SK-N-SH treated with all-trans-retinoic acid at 6 μM for 48 hours (cell line): ENCODE results near the gene TMEM59L.

Experiments
- ATAC-seq: fragments of 200-7000 bp; cut with Tn5 transposase; 3 replicates; pipeline ENCODE4 v1.9.1; 2020; ENCODE audit warnings: mild to moderate bottlenecking, moderate library complexity
- ARNTL ChIP-seq: fragments of 450-650 bp; formaldehyde crosslinking; IDR thresholded peaks from 2 replicates; pipeline ENCODE4 v1.5.0; 2020; ENCODE audit warnings: low read depth, mild to moderate bottlenecking, moderate library complexity, borderline replicate concordance
- BACH2 ChIP-seq: fragments of 250-450 bp; sonication (Bioruptor Pico); IDR thresholded peaks from 2 replicates; pipeline ENCODE4 v1.9.0; 2021; ENCODE audit warnings: mild to moderate bottlenecking, borderline replicate concordance
- CREB5 ChIP-seq: fragments of 250-450 bp; sonication (Bioruptor Pico); IDR thresholded peaks from 2 replicates; pipeline ENCODE4 v1.5.1; 2020; ENCODE audit warnings: low read depth, mild to moderate bottlenecking, moderate library complexity
- CSDC2 ChIP-seq: fragments of 250-450 bp; sonication (Bioruptor Pico); IDR thresholded peaks from 2 replicates; pipeline ENCODE4 v1.5.0; 2020; ENCODE audit warnings: mild to moderate bottlenecking, moderate library complexity
- CSRNP3 ChIP-seq: fragments of 250-450 bp; sonication (Bioruptor Pico); IDR thresholded peaks from 2 replicates; pipeline ENCODE4 v1.5.1; 2021; ENCODE audit warnings: mild to moderate bottlenecking, moderate library complexity
- ESRRG ChIP-seq: fragments of 250-450 bp; sonication (Bioruptor Pico); IDR thresholded peaks from 2 replicates; pipeline ENCODE4 v1.6.1; 2021; ENCODE audit warnings: mild to moderate bottlenecking
- GLIS3 ChIP-seq: fragments of 250-450 bp; sonication (Bioruptor Pico); IDR thresholded peaks from 2 replicates; pipeline ENCODE4 v1.5.0; 2020; ENCODE audit warnings: mild to moderate bottlenecking, moderate library complexity
- ISL1 ChIP-seq: fragments of 250-450 bp; sonication (Bioruptor Pico); IDR thresholded peaks from 2 replicates; pipeline ENCODE4 v2.1.2; 2022; ENCODE audit warnings: mild to moderate bottlenecking, moderate library complexity
- OSR1 ChIP-seq: fragments of 250-450 bp; sonication (Bioruptor Pico); IDR thresholded peaks from 2 replicates; pipeline ENCODE4 v1.8.0; 2022; ENCODE audit warnings: moderate library complexity, mild to moderate bottlenecking, inconsistent platforms
- PATZ1 ChIP-seq: fragments of 250-450 bp; sonication (Bioruptor Pico); IDR thresholded peaks from 2 replicates; pipeline ENCODE4 v1.8.0; 2020; ENCODE audit warnings: mild to moderate bottlenecking, moderate library complexity, borderline replicate concordance
- POU6F1 ChIP-seq: fragments of 250-450 bp; sonication (Bioruptor Pico); IDR thresholded peaks from 2 replicates; pipeline ENCODE4 v1.8.0; 2021; ENCODE audit warnings: low read depth, mild to moderate bottlenecking, moderate library complexity, borderline replicate concordance
- PPARA ChIP-seq: fragments of 250-450 bp; sonication (Bioruptor Pico); IDR thresholded peaks from 2 replicates; pipeline ENCODE4 v1.5.0; 2020; ENCODE audit warnings: mild to moderate bottlenecking, borderline replicate concordance
- RARB ChIP-seq: fragments of 250-450 bp; sonication (Bioruptor Pico); IDR thresholded peaks from 2 replicates; pipeline ENCODE4 v1.8.0; 2021; ENCODE audit warnings: mild to moderate bottlenecking, moderate library complexity
- SNAI2 ChIP-seq: fragments of 250-450 bp; sonication (Bioruptor Pico); IDR thresholded peaks from 2 replicates; pipeline ENCODE4 v1.5.0; 2020; ENCODE audit warnings: mild to moderate bottlenecking, moderate library complexity
- TOX ChIP-seq: fragments of 250-450 bp; sonication (Bioruptor Pico); IDR thresholded peaks from 2 replicates; pipeline ENCODE4 v1.8.0; 2021; ENCODE audit warnings: mild to moderate bottlenecking, moderate library complexity, borderline replicate concordance
- ZC3H10 ChIP-seq: fragments of 250-450 bp; sonication (Bioruptor Pico); IDR thresholded peaks from 2 replicates; pipeline ENCODE4 v1.5.1; 2021; ENCODE audit warnings: mild to moderate bottlenecking, moderate library complexity
- ZFP3 ChIP-seq: fragments of 250-450 bp; sonication (Bioruptor Pico); IDR thresholded peaks from 2 replicates; pipeline ENCODE4 v1.5.0; 2020; ENCODE audit warnings: mild to moderate bottlenecking, moderate library complexity
- ZFP30 ChIP-seq: fragments of 450-650 bp; formaldehyde crosslinking; IDR thresholded peaks from 2 replicates; pipeline ENCODE4 v1.5.0; 2022; ENCODE audit warnings: mild to moderate bottlenecking, moderate library complexity
- ZNF565 ChIP-seq: fragments of 450-650 bp; formaldehyde crosslinking; conservative IDR thresholded peaks from 2 replicates; pipeline ENCODE4 v1.5.0; 2020; ENCODE audit warnings: low read depth, mild to moderate bottlenecking, moderate library complexity
- ZNF70 ChIP-seq: fragments of 450-650 bp; formaldehyde crosslinking; IDR thresholded peaks from 2 replicates; pipeline ENCODE4 v1.5.0; 2020; ENCODE audit warnings: mild to moderate bottlenecking, moderate library complexity
- ZNF8 ChIP-seq: fragments of 450-650 bp; formaldehyde crosslinking; IDR thresholded peaks from 2 replicates; pipeline ENCODE4 v1.5.0; 2020; ENCODE audit warnings: mild to moderate bottlenecking, moderate library complexity
- TF ChIP-seq, protein P1 (sequence below): fragments of 250-450 bp; sonication (Bioruptor Pico); IDR thresholded peaks from 2 replicates; pipeline ENCODE4 v1.5.0; 2020; ENCODE audit warnings: mild to moderate bottlenecking, moderate library complexity

The TMEM59L gene

GRCh38 chr19:18594824-18595373 is 17.8 kb upstream of the TMEM59L start (continued):
- TF ChIP-seq RARB (CRISPR knock-in tag), result no peak
- no peak for TF ChIP-seq BACH2 (CRISPR knock-in tag)

- TF ChIP-seq SNAI2 (CRISPR knock-in tag) (no peak), ARNTL (CRISPR knock-in tag) (no peak), ISL1 (CRISPR knock-in tag) (no peak), ZNF70 (CRISPR knock-in tag) (no peak), RARB (CRISPR knock-in tag) (no peak), POU6F1 (CRISPR knock-in tag) (no peak), PPARA (CRISPR knock-in tag) (no peak), ESRRG (CRISPR knock-in tag) (no peak), ZC3H10 (CRISPR knock-in tag) (no peak), ZNF8 (no peak), OSR1 (no peak), GLIS3 (no peak), ZNF565 (CRISPR knock-in tag) (no peak), PATZ1 (CRISPR knock-in tag) (no peak), ZFP3 (no peak), CREB5 (CRISPR knock-in tag) (no peak), BACH2 (CRISPR knock-in tag) (no peak), TOX (no peak)
- TF ChIP-seq, protein P1, sequence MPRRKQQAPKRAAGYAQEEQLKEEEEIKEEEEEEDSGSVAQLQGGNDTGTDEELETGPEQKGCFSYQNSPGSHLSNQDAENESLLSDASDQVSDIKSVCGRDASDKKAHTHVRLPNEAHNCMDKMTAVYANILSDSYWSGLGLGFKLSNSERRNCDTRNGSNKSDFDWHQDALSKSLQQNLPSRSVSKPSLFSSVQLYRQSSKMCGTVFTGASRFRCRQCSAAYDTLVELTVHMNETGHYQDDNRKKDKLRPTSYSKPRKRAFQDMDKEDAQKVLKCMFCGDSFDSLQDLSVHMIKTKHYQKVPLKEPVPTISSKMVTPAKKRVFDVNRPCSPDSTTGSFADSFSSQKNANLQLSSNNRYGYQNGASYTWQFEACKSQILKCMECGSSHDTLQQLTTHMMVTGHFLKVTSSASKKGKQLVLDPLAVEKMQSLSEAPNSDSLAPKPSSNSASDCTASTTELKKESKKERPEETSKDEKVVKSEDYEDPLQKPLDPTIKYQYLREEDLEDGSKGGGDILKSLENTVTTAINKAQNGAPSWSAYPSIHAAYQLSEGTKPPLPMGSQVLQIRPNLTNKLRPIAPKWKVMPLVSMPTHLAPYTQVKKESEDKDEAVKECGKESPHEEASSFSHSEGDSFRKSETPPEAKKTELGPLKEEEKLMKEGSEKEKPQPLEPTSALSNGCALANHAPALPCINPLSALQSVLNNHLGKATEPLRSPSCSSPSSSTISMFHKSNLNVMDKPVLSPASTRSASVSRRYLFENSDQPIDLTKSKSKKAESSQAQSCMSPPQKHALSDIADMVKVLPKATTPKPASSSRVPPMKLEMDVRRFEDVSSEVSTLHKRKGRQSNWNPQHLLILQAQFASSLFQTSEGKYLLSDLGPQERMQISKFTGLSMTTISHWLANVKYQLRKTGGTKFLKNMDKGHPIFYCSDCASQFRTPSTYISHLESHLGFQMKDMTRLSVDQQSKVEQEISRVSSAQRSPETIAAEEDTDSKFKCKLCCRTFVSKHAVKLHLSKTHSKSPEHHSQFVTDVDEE (CRISPR knock-in tag), result no peak
- no peak for ATAC-seq
Observed at GRCh38 chr19:18595475-18595874, 17.2 kb upstream of the TMEM59L start.

DNA sequence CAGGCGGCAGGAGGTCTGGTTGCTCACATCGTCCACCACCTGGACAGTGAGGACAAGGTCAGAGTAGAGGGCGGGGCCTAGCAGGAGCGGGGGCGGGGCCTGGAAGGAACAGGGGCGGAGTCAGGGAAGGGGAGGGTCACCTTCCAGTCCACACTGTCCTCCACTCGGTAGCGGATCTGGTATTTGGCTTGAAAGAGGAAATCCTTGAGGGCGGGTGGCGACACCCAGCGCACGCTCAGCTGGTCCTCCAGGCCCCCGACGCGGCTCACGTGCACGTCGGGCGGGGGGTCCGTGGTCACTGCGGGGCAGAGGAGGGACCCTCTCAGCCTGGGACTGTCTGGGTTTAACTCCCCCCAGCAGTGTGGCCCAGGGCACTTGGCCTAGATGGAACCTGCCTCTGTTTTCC is 15.9 kb upstream of the TMEM59L start:
- peak; percentile 59 for ATAC-seq

More for the DNA sequence above, 15.9 kb upstream of the TMEM59L start:
- no peak for TF ChIP-seq PPARA (CRISPR knock-in tag)
- TF ChIP-seq TOX, result no peak
- no peak for TF ChIP-seq POU6F1 (CRISPR knock-in tag)
- TF ChIP-seq CREB5 (CRISPR knock-in tag), result no peak
- no peak for TF ChIP-seq ZFP3
- TF ChIP-seq PATZ1 (CRISPR knock-in tag), result no peak
- no peak for TF ChIP-seq ZNF565 (CRISPR knock-in tag)
- no peak for TF ChIP-seq ZFP30 (CRISPR knock-in tag)
- TF ChIP-seq CSDC2 (CRISPR knock-in tag), result no peak
- TF ChIP-seq ZNF8, result no peak
- no peak for TF ChIP-seq ZNF70 (CRISPR knock-in tag)
- no peak for TF ChIP-seq ISL1 (CRISPR knock-in tag)
- no peak for TF ChIP-seq ARNTL (CRISPR knock-in tag)
- no peak for TF ChIP-seq ESRRG (CRISPR knock-in tag)
- no peak for TF ChIP-seq GLIS3
- TF ChIP-seq RARB (CRISPR knock-in tag), result no peak
- TF ChIP-seq BACH2 (CRISPR knock-in tag), result no peak
- no peak for TF ChIP-seq SNAI2 (CRISPR knock-in tag)
- no peak for TF ChIP-seq CSRNP3 (CRISPR knock-in tag)
- TF ChIP-seq, all 23 proteins: peak for 0
